ENCODE data around the gene BARD1. TPM values are rescaled to one million over a fixed set of nuclear protein-coding genes. Genes with fewer than 3 reads are reported as not detected.

BARD1 gene
- total and polyA plus RNA-seq, 2 experiments from 2014 or later, result 7.7 to 11.8 TPM

DNA sequence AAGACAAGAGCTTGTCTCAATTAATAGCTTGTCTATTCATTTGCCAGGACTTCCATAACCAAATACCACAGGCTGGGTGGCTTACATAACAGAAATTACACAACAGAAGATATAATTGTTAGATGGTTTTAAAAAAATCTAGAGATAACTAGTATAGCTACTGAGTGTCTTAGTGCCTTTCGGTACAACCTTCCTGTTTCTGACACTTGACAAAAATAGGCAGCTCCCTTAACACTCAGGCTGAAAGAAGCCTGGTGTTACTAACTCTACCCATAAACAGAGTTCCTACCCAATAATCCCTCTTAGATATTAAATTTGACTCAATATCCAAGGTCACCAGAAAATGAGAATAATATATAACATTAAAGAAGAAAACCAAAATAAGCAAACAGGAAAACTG, 129.7 kb downstream of the BARD1 start:
- 79 to 86% methylated on average over 1 of the region's 1 CpG for WGBS, 2 experiments (ENCODE audit: low coverage in 1 of 2, low lambda C conversion rate in 2 of 2, missing lambda C conversion rate in 2 of 2)
- H3K4me3 ChIP-seq, result no peak overlapping the region
- no peaks in the 10 kb centered on the region for H3K4me1 ChIP-seq (ENCODE audit: insufficient read depth)
- no peaks in the 10 kb centered on the region for H3K36me3 ChIP-seq (ENCODE audit: low read depth)
- no peak overlapping the region for H3K27ac ChIP-seq
- H4K20me1 ChIP-seq (ENCODE audit: insufficient read depth), result no peaks in the 10 kb centered on the region
- in situ Hi-C loops (cut with MboI), result no loop called here
- no peak overlapping the region for H2AFZ ChIP-seq
- no peaks in the 10 kb centered on the region for H3K27me3 ChIP-seq (replicated peaks; ENCODE audit: insufficient read depth)
- no peak overlapping the region for H3K9ac ChIP-seq
- no peaks in the 10 kb centered on the region for H3K9me3 ChIP-seq (ENCODE audit: low read depth)
- H3K79me2 ChIP-seq (ENCODE audit: insufficient read depth), result no peaks in the 10 kb centered on the region
- H3K4me2 ChIP-seq (ENCODE audit: unreplicated experiment), result no peak overlapping the region
- H3F3A ChIP-seq (ENCODE audit: insufficient read depth), result no peaks in the 10 kb centered on the region
- no peaks in the 10 kb centered on the region for H3K9me2 ChIP-seq (ENCODE audit: insufficient read depth)
- no peak for DNase-seq
- no peak for TF ChIP-seq EZH2 (IDR thresholded peaks at IDR 0.05; ENCODE audit: insufficient read depth, poor library complexity, severe bottlenecking)
- no peak for TF ChIP-seq EZH2phosphoT487 (IDR thresholded peaks at IDR 0.05; ENCODE audit: insufficient read depth, low read depth)

DNA sequence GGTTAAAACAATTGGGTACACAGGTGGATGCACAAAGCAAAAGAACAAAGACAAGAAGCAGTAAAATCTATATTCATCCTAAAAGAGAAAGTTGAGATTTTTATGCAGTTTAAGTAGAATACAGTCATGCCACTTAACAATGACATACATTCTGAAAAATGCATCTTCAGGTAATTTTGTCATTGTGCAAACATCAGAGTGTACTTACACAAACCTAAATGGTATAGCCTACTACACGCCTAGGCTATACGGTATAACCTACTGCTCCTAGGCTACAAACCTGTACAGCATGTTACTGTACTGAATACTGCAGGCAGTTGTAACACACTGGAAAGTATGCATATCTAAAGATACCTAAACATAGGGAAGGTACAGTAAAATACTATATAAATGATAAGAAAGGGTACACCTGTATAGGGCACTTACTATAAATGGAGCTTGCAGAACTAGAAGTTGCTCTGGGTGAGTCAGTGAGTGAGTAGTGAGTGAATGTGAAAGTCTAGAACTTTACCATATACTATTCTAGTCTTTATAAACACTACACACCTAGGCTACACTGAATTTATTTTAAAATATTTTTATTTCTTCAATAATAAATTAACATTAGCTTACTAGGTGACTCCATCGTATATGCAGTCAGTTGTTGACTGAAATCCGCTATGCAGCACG, 132.9 kb downstream of the BARD1 start:
- Histone ChIP-seq H3K9me2 (ENCODE audit: insufficient read depth) (no peaks in the 10 kb centered on the region), H3K36me3 (ENCODE audit: low read depth) (no peaks in the 10 kb centered on the region), H2AFZ (no peak overlapping the region), H3K79me2 (ENCODE audit: insufficient read depth) (no peaks in the 10 kb centered on the region), H3K27ac (no peak overlapping the region), H3K4me3 (no peak overlapping the region), H4K20me1 (ENCODE audit: insufficient read depth) (no peaks in the 10 kb centered on the region), H3K27me3 (replicated peaks; ENCODE audit: insufficient read depth) (no peaks in the 10 kb centered on the region), H3K4me2 (ENCODE audit: unreplicated experiment) (no peak overlapping the region), H3K4me1 (ENCODE audit: insufficient read depth) (no peaks in the 10 kb centered on the region), H3K9ac (no peak overlapping the region), H3F3A (ENCODE audit: insufficient read depth) (no peaks in the 10 kb centered on the region), H3K9me3 (ENCODE audit: low read depth) (no peaks in the 10 kb centered on the region)
- TF ChIP-seq EZH2 (IDR thresholded peaks at IDR 0.05; ENCODE audit: insufficient read depth, poor library complexity, severe bottlenecking) (no peak), EZH2phosphoT487 (IDR thresholded peaks at IDR 0.05; ENCODE audit: insufficient read depth, low read depth) (no peak)
- in situ Hi-C loops (cut with MboI), result no loop called here
- 29 to 32% methylated on average over 5 of the region's 5 CpGs for WGBS, 2 experiments (ENCODE audit: low coverage in 1 of 2, low lambda C conversion rate in 2 of 2, missing lambda C conversion rate in 2 of 2)
- no peak for DNase-seq

Small RNAs within 50 kb of the gene (small RNA-seq; reads per million reads assigned to genes)
- gene SNORA70I (ENCODE audit: low read depth, low replicate concordance), result not detected
